ENCODE results near the gene SCAP. TPM values are rescaled to one million over a fixed set of nuclear protein-coding genes. Genes with fewer than 3 reads are reported as not detected.

SCAP gene
- total and polyA plus RNA-seq, 2 of the 4 experiments (the other 2 are of a cell fraction), result 25.3 to 34.6 TPM

- Histone ChIP-seq H3K14ac (replicated peaks; ENCODE audit: low read depth, low read length) (no peak overlapping the region), H3K27me3 (ENCODE audit: control insufficient read depth, insufficient read depth, low read length) (no peaks in the 10 kb centered on the region), H2AK5ac (ENCODE audit: low read depth, low read length) (no peak overlapping the region), H3K79me1 (ENCODE audit: low read depth in 1 of 2, low read length in 2 of 2) (peaks cover 0 to 26% of the 10 kb centered on the region in 2 experiments; a peak in 1 of 4 replicates), H4K20me1 (ENCODE audit: insufficient read depth, low read length) (0 out of 2 replicates have a peak, but pooled peaks cover 10% of the 10 kb centered on the region), H3K27ac (ENCODE audit: insufficient read depth, low read length) (no peak overlapping the region), H3K9me3 (ENCODE audit: control insufficient read depth, insufficient read depth, low read length) (no peaks in the 10 kb centered on the region), H2BK120ac (ENCODE audit: low read depth, low read length) (no peak overlapping the region), H3K56ac (ENCODE audit: extremely low read depth, insufficient read depth, low read length) (no peak overlapping the region), H3K23ac (ENCODE audit: low read depth, low read length) (no peak overlapping the region), H2AK9ac (replicated peaks; ENCODE audit: low read depth, low read length, poor library complexity) (no peak overlapping the region), H2BK5ac (ENCODE audit: low read depth, low read length, poor library complexity, severe bottlenecking) (no peak overlapping the region), H4K5ac (ENCODE audit: low read depth, low read length) (no peak overlapping the region), H3K4ac (ENCODE audit: low read depth, low read length) (no peak overlapping the region), H3K4me3 (ENCODE audit: insufficient read depth, low read depth, low read length) (no peak overlapping the region), H3K4me2 (ENCODE audit: low read depth, low read length) (no peak overlapping the region), H3K9me1 (ENCODE audit: insufficient read depth, low read length) (peaks cover 30% of the 10 kb centered on the region), H2AFZ (replicated peaks; ENCODE audit: low read length, poor library complexity) (no peak overlapping the region), H3K18ac (ENCODE audit: low read depth, low read length) (no peak overlapping the region), H4K91ac (ENCODE audit: insufficient read depth, low read depth, low read length) (no peak overlapping the region), H3K4me1 (ENCODE audit: control insufficient read depth, insufficient read depth, low read length) (peaks cover 10% of the 10 kb centered on the region; the same call in 1 of the 2 replicates), H2BK15ac (ENCODE audit: low read depth, low read length) (no peak overlapping the region), H3K36me3 (ENCODE audit: control insufficient read depth, insufficient read depth, low read length) (peaks cover 39% of the 10 kb centered on the region), H2BK20ac (ENCODE audit: low read depth, low read length) (no peak overlapping the region), H3K9ac (ENCODE audit: low read depth, low read length) (no peak overlapping the region), H4K8ac (ENCODE audit: low read depth in 2 of 2, low read length in 2 of 2) (no peak overlapping the region)
- WGBS, 2 experiments (ENCODE audit: extremely low coverage in 2 of 2, insufficient read length in 1 of 2), result 92% methylated on average over 2 of the region's 9 CpGs; no CpG with 5 or more reads in 1 of the 2 experiments
- POLR2A ChIA-PET (ENCODE audit: unreplicated experiment), result no interaction called here
- intact Hi-C loops (cut with micrococcal nuclease) (no loop called here), in situ Hi-C loops (cut with MboI; ENCODE audit: low sequenced_read_pairs) (loop anchor here (5.0 kb wide), 2 partner anchors 55 to 365 kb away; partner anchors contain the start of gene SCAP), dilution Hi-C loops (cut with HindIII; ENCODE audit: low sequenced_read_pairs, unreplicated experiment) (no loop called here)
- CTCF ChIA-PET, result no interaction called here
- DNase-seq (no peak), ATAC-seq (ENCODE audit: low read depth) (no peak)
- no peak for TF ChIP-seq CTCF (conservative IDR thresholded peaks at IDR 0.05; ENCODE audit: low read depth, low read length)
- TF ChIP-seq MAFK (IDR thresholded peaks at IDR 0.05; ENCODE audit: low read depth, low read length), result no peak
- no peak for TF ChIP-seq CEBPB (IDR thresholded peaks at IDR 0.05; ENCODE audit: low read depth, low read length)
- TF ChIP-seq RAD21 (IDR thresholded peaks at IDR 0.05; ENCODE audit: low read length), result no peak
- no peak for TF ChIP-seq BHLHE40 (IDR thresholded peaks at IDR 0.05; ENCODE audit: low read depth, low read length)
- TF ChIP-seq FOS (IDR thresholded peaks at IDR 0.05; ENCODE audit: low read depth, low read length), result no peak
- TF ChIP-seq MXI1 (IDR thresholded peaks at IDR 0.05; ENCODE audit: borderline replicate concordance, low read depth, low read length), result no peak
- no peak for TF ChIP-seq RCOR1 (IDR thresholded peaks at IDR 0.05; ENCODE audit: insufficient replicate concordance, low read length)
- no peak for TF ChIP-seq USF2 (IDR thresholded peaks at IDR 0.05; ENCODE audit: low read depth, low read length)
- no peak for TF ChIP-seq CHD1 (IDR thresholded peaks at IDR 0.05; ENCODE audit: low read depth, low read length)
- no peak for TF ChIP-seq RFX5 (IDR thresholded peaks at IDR 0.05; ENCODE audit: low read depth, low read length)
- TF ChIP-seq NFE2L2 (IDR thresholded peaks at IDR 0.05; ENCODE audit: low read depth, low read length), result no peak
- TF ChIP-seq POLR2A (IDR thresholded peaks at IDR 0.05; ENCODE audit: low read depth, low read length), result no peak
- TF ChIP-seq MAZ (IDR thresholded peaks at IDR 0.05; ENCODE audit: borderline replicate concordance, low read depth, low read length), result no peak
- TF ChIP-seq ELK1 (IDR thresholded peaks at IDR 0.05; ENCODE audit: borderline replicate concordance, low read depth, low read length), result no peak
- TF ChIP-seq SMC3 (IDR thresholded peaks at IDR 0.05; ENCODE audit: low read depth, low read length), result no peak
- BruUV-seq (replicated peaks), result no TSS peak
These were observed 53.0 kb downstream of the SCAP start for GRCh38 chr3:47422743-47423142.

Measured in IMR-90 (cell line).